Endothelial cell of umbilical vein (primary cell): ENCODE data around the gene CHML. TPM values are rescaled to one million over a fixed set of nuclear protein-coding genes. Genes with fewer than 3 reads are reported as not detected.

Source experiments
- BruUV-seq: library from RNA; stranded (reverse); fragments of 400-500 nt; replicated peaks from 2 replicates; lab custom pipeline; 2021; lab: Mats Ljungman, UMichigan
- CTCF ChIA-PET: fragments of 300-600, 350-600 bp; sonication (Branson Sonifier 250); formaldehyde crosslinking; loops from one replicate; lab custom pipeline; 2021; ENCODE audit warnings: antibody characterized with exemption, inconsistent platforms; lab: Charles Lee
- POLR2A ChIA-PET: fragments of 300-600, 350-600 bp; sonication (Branson Sonifier 250); formaldehyde crosslinking; loops from one replicate; lab custom pipeline; 2021; ENCODE audit warnings: antibody characterized with exemption, inconsistent platforms; lab: Charles Lee
- DNase-seq: peaks from one replicate; pipeline ENCODE4 v3.0.0-alpha.2; 2011; ENCODE audit warnings: low read depth, low spot score
- FAIRE-seq: peaks from 2 replicates; lab custom pipeline; 2011; peaks lifted over from hg19 to GRCh38; lab: Jason Lieb, UNC
- H2AFZ ChIP-seq: 2 replicates; pipeline ENCODE4 v1.6.0; 2012; ENCODE audit warnings: low read depth, low read length, control low read depth, inconsistent platforms
- H3K27ac ChIP-seq: 2 replicates; pipeline ENCODE4 v1.5.1; 2011; ENCODE audit warnings: low read depth, mild to moderate bottlenecking, control low read depth, low read length, moderate library complexity; ENCODE audit not compliant: insufficient read depth
- H3K27me3 ChIP-seq, 2 experiments: 2 replicates each; pipeline versions ENCODE4 v1.6.0 to v1.6.1; 2011; ENCODE audit warnings: low read length in 2 of 2, mixed read lengths in 1 of 2; ENCODE audit not compliant: control insufficient read depth in 2 of 2, insufficient read depth in 2 of 2
- H3K36me3 ChIP-seq, 2 experiments: 2 replicates in 1 of 2; 3 replicates in 1 of 2; pipeline ENCODE4 v1.5.1; 2011; ENCODE audit warnings: low read length in 2 of 2, mild to moderate bottlenecking in 1 of 2, moderate library complexity in 1 of 2; ENCODE audit not compliant: control insufficient read depth in 2 of 2, insufficient read depth in 2 of 2; ENCODE audit errors: extremely low read depth in 1 of 2
- H3K4me1 ChIP-seq: 3 replicates; pipeline ENCODE4 v1.5.1; 2011; ENCODE audit warnings: mild to moderate bottlenecking, low read length; ENCODE audit not compliant: control insufficient read depth, insufficient read depth; ENCODE audit errors: extremely low read depth
- H3K4me2 ChIP-seq: 2 replicates; pipeline ENCODE4 v1.6.1; 2011; ENCODE audit warnings: low read length, control low read depth, mixed read lengths; ENCODE audit not compliant: insufficient read depth
- H3K4me3 ChIP-seq, 3 experiments: fragments of 200-600 bp in 1 of 3; sonication (generic), shearing (Covaris generic) in 1 of 3; replicated peaks in 1 of 3; 2 replicates each; pipeline ENCODE4 v1.5.1; 2011 to 2016; ENCODE audit warnings: control low read depth in 3 of 3, low read length in 3 of 3, mild to moderate bottlenecking in 2 of 3, inconsistent platforms in 1 of 3, low read depth in 1 of 3, moderate library complexity in 1 of 3; ENCODE audit not compliant: insufficient read depth in 1 of 3
- H3K79me2 ChIP-seq: 2 replicates; pipeline ENCODE4 v1.6.0; 2012; ENCODE audit warnings: low read length, inconsistent platforms; ENCODE audit not compliant: control insufficient read depth, insufficient read depth
- H3K9ac ChIP-seq: replicated peaks from 2 replicates; pipeline ENCODE3; 2011; ENCODE audit warnings: low read length, control low read depth; ENCODE audit not compliant: insufficient read depth; ENCODE audit errors: extremely low read depth
- H3K9me1 ChIP-seq: replicated peaks from 3 replicates; pipeline ENCODE4 v1.6.0; 2011; ENCODE audit warnings: mild to moderate bottlenecking, low read length; ENCODE audit not compliant: control insufficient read depth, insufficient read depth; ENCODE audit errors: extremely low read depth
- H3K9me3 ChIP-seq: replicated peaks from 2 replicates; pipeline ENCODE4 v1.5.1; 2012; ENCODE audit warnings: low read length, inconsistent platforms; ENCODE audit not compliant: control insufficient read depth, insufficient read depth
- H4K20me1 ChIP-seq: replicated peaks from 2 replicates; pipeline ENCODE3; 2011; ENCODE audit warnings: mild to moderate bottlenecking, low read length; ENCODE audit not compliant: control insufficient read depth, insufficient read depth; ENCODE audit errors: extremely low read depth
- EZH2 ChIP-seq: IDR thresholded peaks from 2 replicates; pipeline ENCODE4 v1.6.1; 2012; ENCODE audit warnings: borderline replicate concordance, low read depth, mild to moderate bottlenecking, moderate library complexity, low read length, inconsistent platforms; ENCODE audit not compliant: severe bottlenecking
- FOS ChIP-seq: IDR thresholded peaks from 2 replicates; pipeline ENCODE4 v1.6.1; 2011; ENCODE audit warnings: mild to moderate bottlenecking, low read length, moderate library complexity, borderline replicate concordance; ENCODE audit not compliant: insufficient read depth
- GATA2 ChIP-seq: IDR thresholded peaks from 2 replicates; pipeline ENCODE4 v1.7.0; 2011; ENCODE audit warnings: low read depth, mild to moderate bottlenecking, moderate library complexity, mixed read lengths, low read length; ENCODE audit not compliant: insufficient read length, insufficient read depth
- JUN ChIP-seq: IDR thresholded peaks from 2 replicates; pipeline ENCODE4 v1.6.1; 2011; ENCODE audit warnings: borderline replicate concordance, low read depth; ENCODE audit not compliant: insufficient read length, insufficient read depth
- MAX ChIP-seq: IDR thresholded peaks from 2 replicates; pipeline ENCODE4 v1.6.1; 2011; ENCODE audit not compliant: insufficient read depth, insufficient read length
- MYC ChIP-seq: IDR thresholded peaks from one replicate; pipeline ENCODE4 v1.6.1; 2011; ENCODE audit warnings: mild to moderate bottlenecking, low read depth, low read length
- POLR2A ChIP-seq: IDR thresholded peaks from 2 replicates; pipeline ENCODE4 v1.6.1; 2012; ENCODE audit warnings: low read depth, mild to moderate bottlenecking, control low read depth, low read length
- POLR2AphosphoS5 ChIP-seq: IDR thresholded peaks from 2 replicates; pipeline ENCODE4 v1.6.1; 2012; ENCODE audit warnings: low read depth, mild to moderate bottlenecking, control low read depth, low read length, moderate library complexity; ENCODE audit not compliant: insufficient read depth
- dilution Hi-C: fragments of 300-500 bp; cut with MboI; formaldehyde crosslinking; loops from one replicate; pipeline ENCODE4 v1.15.0; 2019; ENCODE audit warnings: low sequenced_read_pairs; ENCODE audit not compliant: extremely low pct_ligation_motif_present
- intact Hi-C: fragments of 100-400 bp; cut with micrococcal nuclease; formaldehyde crosslinking; loops from one replicate; pipeline ENCODE4 v1.10.0; 2022
- polyA plus RNA-seq, 4 experiments: library from polyadenylated mRNA; depleted of rRNA in 3 of 4; stranded (reverse) in 3 of 4; unstranded in 1 of 4; fragments of >200 nt; gene quantifications; 2 replicates each; pipeline versions ENCODE4 v1.2.1 to v1.2.3, GENCODE V29; 2011 to 2012; ENCODE audit warnings: missing spikeins in 1 of 4
- total RNA-seq: library from RNA; stranded (reverse); gene quantifications from 2 replicates; pipeline ENCODE4 v1.2.3, GENCODE V29; 2021
- TF ChIP-seq, protein P1 (sequence below), 2 donors: IDR thresholded peaks; 1 replicate in 1 of 2; 2 replicates in 1 of 2; pipeline ENCODE4 v1.5.1; 2011; ENCODE audit warnings: low read length in 2 of 2, mild to moderate bottlenecking in 2 of 2, moderate library complexity in 2 of 2, control low read depth in 1 of 2, inconsistent platforms in 1 of 2, low read depth in 1 of 2; ENCODE audit not compliant: insufficient read depth in 1 of 2; ENCODE audit errors: extremely low read depth in 1 of 2

The CHML gene
- total and polyA plus RNA-seq, 2 donors (not counting 3 experiments of a cell fraction or from before 2014, with no cell fraction given), result 3.3 to 22.3 TPM

DNA sequence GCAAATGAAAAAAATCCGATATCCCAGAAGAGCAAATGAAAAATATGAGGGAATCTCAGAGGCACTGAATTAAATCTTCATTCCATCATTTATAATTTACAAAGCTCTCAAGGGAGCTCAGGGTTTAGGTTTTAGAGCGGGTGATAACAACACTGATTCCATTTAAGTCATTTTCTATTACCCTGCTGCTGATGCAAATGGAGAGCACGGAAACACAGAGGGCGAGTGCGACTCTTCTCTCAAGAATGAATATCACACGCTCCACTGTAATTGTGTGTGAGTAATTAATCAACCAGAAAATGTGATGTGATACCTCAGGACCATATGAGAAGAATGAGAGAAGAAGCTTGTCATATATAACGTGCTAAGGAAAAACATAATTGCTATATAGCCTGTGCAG lies 22.7 kb downstream of the CHML start:
- dilution Hi-C loops (no loop called here), intact Hi-C loops (no loop called here)
- no peaks in the 10 kb centered on the region for H3K36me3 ChIP-seq
- H3K9me3 ChIP-seq, result no peaks in the 10 kb centered on the region
- FAIRE-seq (no peak), DNase-seq (no peak)
- TF ChIP-seq GATA2 (no peak), MYC (no peak), MAX (no peak), EZH2 (no peak), FOS (no peak), POLR2A (no peak), POLR2AphosphoS5 (no peak), JUN (no peak)
- TF ChIP-seq, protein P1, sequence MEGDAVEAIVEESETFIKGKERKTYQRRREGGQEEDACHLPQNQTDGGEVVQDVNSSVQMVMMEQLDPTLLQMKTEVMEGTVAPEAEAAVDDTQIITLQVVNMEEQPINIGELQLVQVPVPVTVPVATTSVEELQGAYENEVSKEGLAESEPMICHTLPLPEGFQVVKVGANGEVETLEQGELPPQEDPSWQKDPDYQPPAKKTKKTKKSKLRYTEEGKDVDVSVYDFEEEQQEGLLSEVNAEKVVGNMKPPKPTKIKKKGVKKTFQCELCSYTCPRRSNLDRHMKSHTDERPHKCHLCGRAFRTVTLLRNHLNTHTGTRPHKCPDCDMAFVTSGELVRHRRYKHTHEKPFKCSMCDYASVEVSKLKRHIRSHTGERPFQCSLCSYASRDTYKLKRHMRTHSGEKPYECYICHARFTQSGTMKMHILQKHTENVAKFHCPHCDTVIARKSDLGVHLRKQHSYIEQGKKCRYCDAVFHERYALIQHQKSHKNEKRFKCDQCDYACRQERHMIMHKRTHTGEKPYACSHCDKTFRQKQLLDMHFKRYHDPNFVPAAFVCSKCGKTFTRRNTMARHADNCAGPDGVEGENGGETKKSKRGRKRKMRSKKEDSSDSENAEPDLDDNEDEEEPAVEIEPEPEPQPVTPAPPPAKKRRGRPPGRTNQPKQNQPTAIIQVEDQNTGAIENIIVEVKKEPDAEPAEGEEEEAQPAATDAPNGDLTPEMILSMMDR (IDR thresholded peaks at IDR 0.05; ENCODE audit: extremely low read depth in 1 of 2, insufficient read depth in 1 of 2, low read depth in 1 of 2, low read length in 2 of 2), result no peak
- no peaks in the 10 kb centered on the region for H3K9me1 ChIP-seq
- H3K4me2 ChIP-seq, result no peak overlapping the region
- BruUV-seq, result no TSS peak
- CTCF ChIA-PET, result interaction anchor here (1.3 to 1.5 kb wide), 2 partner anchors 10 to 885 kb away, joined by 3 to 9 read pairs; no protein-coding TSS in a partner anchor
- POLR2A ChIA-PET, result no interaction called here
- H2AFZ ChIP-seq, result no peak overlapping the region
- H3K9ac ChIP-seq, result no peak overlapping the region
- no peaks in the 10 kb centered on the region for H4K20me1 ChIP-seq
- no peak overlapping the region for H3K4me3 ChIP-seq
- no peak overlapping the region for H3K27ac ChIP-seq
- H3K27me3 ChIP-seq, result no peaks in the 10 kb centered on the region
- peaks cover 9% of the 10 kb centered on the region for H3K4me1 ChIP-seq
- H3K79me2 ChIP-seq, result no peaks in the 10 kb centered on the region
